Muscle of arm (tissue), 14 donors: ENCODE results near the gene GPR152. TPM values are rescaled to one million over a fixed set of nuclear protein-coding genes. Genes with fewer than 3 reads are reported as not detected.

Experiments used
- DNase-seq: peaks from one replicate; pipeline ENCODE4 v3.0.0-alpha.2; 2013
- long read RNA-seq, 11 donors: transcript quantifications; one replicate each; lab custom pipeline, GENCODE V29; 2026
- polyA plus RNA-seq, 12 donors: library from polyadenylated mRNA; unstranded; fragments of 120-200 nt; gene quantifications; one replicate each; pipeline ENCODE4 v1.2.1, GENCODE V29; 2013; ENCODE audit not compliant: insufficient read length in 12 of 12

GPR152 gene
- polyA plus RNA-seq: not detected
- long read RNA-seq, donor 1: 0 reads
- long read RNA-seq, donor 2: 0 reads
- long read RNA-seq, donor 3: 0 reads
- long read RNA-seq, donor 4: 0 reads
- long read RNA-seq, donor 5: 0 reads
- long read RNA-seq, donor 6: 0 reads
- long read RNA-seq, donor 7: 0 reads
- long read RNA-seq, donor 8: 0 reads
- long read RNA-seq, donor 9: 0 reads
- long read RNA-seq, donor 10: 0 reads
- long read RNA-seq, donor 11, partial matches to known transcripts: 0 of 1 reads
- long read RNA-seq, donor 11, other reads (novel, unspliced or antisense): 0 of 1 reads

DNA sequence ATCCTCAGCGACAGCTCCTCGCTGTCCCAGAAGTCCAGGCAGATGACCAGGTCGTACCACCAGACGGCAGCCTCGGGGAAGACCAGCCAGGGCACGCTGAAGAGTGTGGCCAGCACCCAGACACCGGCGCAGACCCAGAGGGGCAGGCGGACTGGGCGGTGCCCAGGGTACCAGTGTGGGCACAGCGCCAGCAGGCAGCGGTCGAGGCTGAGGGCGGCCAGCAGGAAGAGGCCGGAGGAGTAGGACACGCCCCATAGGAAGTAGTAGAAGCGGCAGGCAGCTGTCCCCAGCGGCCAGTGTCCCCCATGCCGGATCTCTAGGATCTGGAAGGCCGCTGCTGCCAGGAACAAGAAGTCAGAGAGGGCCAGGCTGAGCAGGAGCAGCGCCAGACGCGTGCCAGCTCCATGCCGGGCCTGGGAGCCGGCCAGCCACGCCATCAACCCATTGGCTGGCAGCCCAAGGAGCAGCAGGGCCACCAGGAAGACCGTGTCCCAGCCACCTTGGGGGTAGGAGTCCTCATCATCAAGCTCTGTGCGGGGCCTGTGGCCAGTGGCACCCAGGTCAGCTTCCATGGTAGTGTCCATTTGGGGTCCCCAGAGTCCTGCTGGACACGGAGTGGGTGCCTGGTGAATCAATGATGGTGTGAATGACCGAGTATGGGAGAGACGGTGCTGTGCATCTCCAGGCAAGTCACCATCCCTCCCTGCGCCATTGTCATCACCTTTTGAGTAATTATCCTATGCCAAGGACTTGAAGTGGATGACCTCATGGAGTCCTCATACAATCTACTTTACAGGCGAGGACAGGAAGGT is at the start of gene GPR152:
Gene GPR152, minus strand, starts transcription at position 589 of the 812 bp plus-strand sequence. Its CDS starts 5 bp downstream, at position 584.
- DNase-seq: no peak

GRCh38 chr11:67501854-67502253 is 49.3 kb upstream of the GPR152 start:
- no peak for DNase-seq

GRCh38 chr11:67500831-67501715 is 48.5 kb upstream of the GPR152 start:
- no peak for DNase-seq

DNA sequence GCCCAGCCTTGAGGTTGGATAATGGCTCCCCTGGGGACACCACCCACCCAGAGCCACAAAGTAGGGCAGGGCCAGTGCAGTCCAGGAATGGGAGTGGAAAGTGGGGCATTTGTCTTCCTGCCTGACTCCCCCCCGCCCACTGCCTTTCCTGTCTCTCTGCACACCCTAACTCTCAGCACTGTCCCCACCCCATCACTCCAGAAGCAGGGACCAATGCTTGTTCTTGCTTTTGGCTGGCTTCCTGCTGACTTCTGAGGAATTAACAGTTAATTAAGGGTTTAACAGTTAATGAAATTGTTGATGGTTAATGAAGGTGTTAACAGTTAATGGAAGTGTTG is 47.9 kb upstream of the GPR152 start:
- no peak for DNase-seq

- no peak for DNase-seq
Observed at GRCh38 chr11:67499808-67500483, 47.4 kb upstream of the GPR152 start.

DNA sequence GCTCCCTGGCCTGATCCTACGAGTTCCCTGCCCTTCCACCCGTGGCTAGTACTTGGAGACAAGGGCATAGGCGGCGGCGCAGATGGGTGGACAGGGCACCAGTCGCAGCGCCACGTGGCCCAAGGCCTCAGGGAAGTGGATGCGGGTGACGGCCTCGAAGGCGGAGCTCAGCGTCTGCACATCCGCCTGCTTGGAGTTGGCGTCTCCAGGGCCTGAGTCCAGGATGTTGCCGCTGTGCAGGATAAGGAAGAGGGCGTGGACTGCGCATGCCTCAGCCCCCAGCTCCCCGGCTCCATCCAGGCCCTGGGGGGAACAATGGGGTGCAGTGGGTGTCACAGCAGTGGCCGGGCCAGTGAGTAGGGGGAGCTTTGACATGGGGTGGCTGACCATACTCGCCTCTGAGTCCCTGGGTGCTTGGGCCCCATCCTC is 46.0 kb upstream of the GPR152 start:
- no peak for DNase-seq

- DNase-seq: no peak
Observed at GRCh38 chr11:67497656-67498291, 45.2 kb upstream of the GPR152 start.

GRCh38 chr11:67496113-67496512 is 43.6 kb upstream of the GPR152 start:
- DNase-seq: no peak

DNA sequence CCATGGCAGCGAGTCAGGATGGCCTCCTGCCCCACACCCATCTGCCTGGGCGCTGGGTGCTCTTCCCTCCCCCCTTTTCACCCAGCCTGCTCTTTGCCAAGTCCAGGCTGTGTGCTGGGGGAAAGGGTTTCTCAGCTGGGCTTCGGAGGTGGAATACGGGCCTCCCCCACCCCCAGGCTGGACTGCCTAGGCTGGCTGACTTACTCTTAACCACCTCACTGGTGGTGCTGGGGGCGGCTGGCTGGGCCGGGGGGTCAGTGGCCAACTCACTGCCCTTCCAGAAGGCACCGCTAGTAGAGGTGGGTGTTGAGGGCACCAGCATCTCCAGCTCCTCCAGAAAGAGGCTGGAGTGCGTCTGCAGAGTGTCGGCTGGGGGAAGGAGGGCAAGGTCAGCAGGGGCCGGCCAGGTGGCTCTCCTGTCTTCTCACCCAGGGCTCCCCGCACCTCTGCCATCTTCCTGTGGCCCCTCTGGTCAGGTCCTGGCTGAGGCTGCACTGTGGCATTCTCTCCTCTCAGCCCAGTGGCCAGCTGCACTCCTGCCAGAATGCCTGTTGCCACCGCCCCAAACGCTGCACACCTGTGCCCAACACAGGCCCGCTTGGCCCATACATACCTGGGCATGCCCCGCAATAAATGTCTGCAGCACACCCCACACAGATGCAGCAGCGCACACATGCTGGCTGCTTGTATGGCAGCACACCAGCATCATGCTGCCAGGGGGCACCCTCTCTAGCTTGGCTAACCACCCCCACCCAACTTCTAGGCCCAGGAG is 42.9 kb upstream of the GPR152 start:
- DNase-seq: no peak

DNA sequence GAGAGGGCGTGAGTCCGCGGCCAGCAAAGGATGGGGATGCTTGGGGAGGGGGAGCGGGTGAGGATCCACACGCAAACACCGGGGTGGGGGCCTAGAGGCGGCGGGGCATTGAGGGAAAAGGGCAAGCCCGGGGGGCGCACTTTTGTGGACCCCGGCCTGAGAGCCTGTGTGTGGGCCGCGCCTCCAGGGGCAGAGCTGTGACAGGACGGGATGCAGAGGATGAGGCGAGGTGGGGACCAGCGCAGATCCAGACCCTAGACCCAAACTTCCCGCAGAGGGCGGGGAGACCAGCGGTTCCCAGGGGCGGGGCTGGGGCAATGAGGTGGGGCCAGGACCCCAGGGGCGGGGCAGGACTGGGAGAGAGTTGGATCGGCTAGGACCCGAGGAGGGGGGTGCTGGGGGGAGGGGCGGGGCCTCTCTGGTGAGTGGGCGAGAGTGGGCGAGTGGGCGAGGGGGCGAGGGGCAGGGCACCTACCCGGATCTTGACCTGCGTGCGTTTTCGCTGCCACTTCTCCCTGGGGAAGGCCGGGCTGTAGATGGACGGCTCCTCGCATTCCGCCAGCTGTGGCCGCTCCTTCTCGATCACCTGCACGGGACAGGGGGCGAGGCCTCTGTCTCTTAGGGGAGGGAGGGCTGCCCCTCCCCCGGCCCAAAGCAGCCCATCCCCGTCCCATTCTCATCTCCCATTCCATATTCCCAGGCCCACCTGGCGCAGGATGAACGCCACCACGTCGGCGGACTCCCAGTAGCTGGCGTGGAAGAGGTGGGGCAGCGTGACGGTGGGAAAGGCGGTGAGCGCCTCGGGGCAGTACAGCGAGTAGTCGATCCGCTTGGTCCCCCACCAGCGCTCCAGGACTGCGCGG is 42.1 kb upstream of the GPR152 start:
- no peak for DNase-seq

GRCh38 chr11:67493548-67494370 is 41.2 kb upstream of the GPR152 start:
- DNase-seq: no peak

DNA sequence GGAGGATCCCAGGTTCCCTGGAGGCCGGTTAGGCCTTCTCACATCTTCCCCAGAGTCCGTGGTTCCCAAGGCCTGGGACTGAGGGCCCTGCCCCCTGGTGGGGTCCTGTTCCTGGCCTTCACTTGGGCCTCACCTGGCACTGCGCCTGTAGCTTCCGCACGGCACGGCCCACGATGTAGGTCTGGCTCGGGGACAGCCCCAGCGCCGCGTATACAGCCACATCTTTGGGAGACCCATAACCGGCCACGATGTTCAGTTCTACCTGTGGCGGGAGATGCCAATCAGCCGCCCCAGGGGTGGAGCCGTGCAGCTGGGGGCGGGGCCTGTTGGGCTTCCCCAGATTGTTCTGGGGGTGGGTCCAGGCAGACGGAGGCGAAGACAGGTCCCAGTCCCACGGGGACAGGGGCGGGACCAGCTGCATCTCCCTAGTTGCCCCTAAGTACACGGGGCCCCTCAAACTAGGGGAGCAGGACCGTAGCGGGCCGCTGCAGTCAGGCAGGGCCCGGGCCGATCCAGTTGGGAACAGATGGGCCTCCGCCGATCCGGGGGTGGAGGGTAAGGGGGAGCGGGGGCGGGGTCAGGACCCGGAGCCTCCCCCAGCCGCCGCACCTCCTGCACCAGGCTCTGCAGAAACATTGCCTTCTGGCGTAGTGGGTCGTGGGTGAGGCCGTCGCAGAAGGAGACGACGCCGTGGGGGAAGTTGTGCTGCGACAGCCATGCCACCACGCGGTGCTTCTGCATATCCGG is 40.4 kb upstream of the GPR152 start:
- DNase-seq: no peak

GRCh38 chr11:67492069-67492727 is 39.7 kb upstream of the GPR152 start:
- no peak for DNase-seq

DNA sequence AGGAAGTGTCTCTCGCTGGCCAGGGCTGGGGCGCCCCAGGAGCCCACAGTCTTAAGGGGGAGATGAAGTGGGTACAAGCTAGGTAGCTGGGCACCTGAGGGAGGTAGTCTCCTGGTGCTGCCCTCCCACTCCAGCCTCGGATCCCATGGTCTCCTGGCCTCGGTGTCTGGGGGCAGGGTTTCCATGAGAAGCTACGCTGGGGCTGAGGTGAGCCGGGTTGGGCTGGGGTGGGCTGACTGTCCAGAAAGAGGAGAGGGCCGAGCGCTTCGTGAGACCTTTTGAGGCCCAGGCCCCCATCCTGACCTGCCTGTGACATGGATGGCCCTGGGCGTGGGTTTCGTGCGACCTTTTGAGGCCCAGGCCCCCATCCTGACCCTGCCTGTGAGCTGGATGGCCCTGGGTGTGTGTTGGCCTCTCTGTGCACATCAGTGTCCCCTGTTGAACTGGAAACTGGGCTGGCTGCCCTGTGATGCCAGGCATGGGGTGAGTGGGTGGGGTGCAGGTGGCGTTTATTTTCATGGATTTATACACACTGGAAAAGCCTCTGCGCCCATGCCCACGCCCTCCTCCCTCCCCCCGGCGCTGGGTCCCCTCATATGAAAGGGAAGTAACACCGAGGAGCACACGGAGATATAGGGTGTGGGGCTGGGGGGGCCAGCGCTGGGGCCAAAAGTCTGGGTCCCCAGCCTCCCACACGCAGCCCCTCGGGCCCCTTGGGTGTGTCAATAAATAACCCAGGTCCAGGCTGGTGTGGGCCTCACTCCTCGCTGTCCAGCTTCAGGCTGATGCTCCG is 38.9 kb upstream of the GPR152 start:
- DNase-seq: no peak

GRCh38 chr11:67490727-67491065 is 38.2 kb upstream of the GPR152 start:
- DNase-seq: no peak
